ENCODE measurements around the gene EFHD2. TPM values are rescaled to one million over a fixed set of nuclear protein-coding genes. Genes with fewer than 3 reads are reported as not detected.

Gene EFHD2
- total RNA-seq, 4 donors from 2014 or later, result 30.3 to 57.4 (median 55.2) TPM

- intact Hi-C loops (cut with DNase I), result loop anchor here (5.0 kb wide), 1 partner anchor 70 kb away; no protein-coding TSS in a partner anchor
- Histone ChIP-seq H3K27me3 (no peaks in the 10 kb centered on the region), H3K27ac (replicated peaks in 1 of 4) (peak overlapping the region; percentile 54 to 75 (median 64)), H3K4me1 (peaks cover 31 to 54% (median 49%) of the 10 kb centered on the region in 4 donors), H3K9me3 (no peaks in the 10 kb centered on the region), H3K36me3 (no peaks in the 10 kb centered on the region), H3K4me3 (no peak overlapping the region)
- whole genome bisulfite sequencing, result 63% methylated on average over 7 of the region's 7 CpGs
- TF ChIP-seq EP300 (IDR thresholded peaks at IDR 0.05) (no peak), POLR2A (IDR thresholded peaks at IDR 0.05; ENCODE audit: low read depth) (no peak), POLR2AphosphoS5 (IDR thresholded peaks at IDR 0.05) (no peak)
- no peak for DNase-seq (ENCODE audit: extremely low spot score)
Observed at GRCh38 chr1:15407580-15407979, 2.1 kb upstream of the EFHD2 start.

- H3K27ac ChIP-seq (replicated peaks in 1 of 4), result peak overlapping the region; percentile 80 to 87 (median 84)
Observed at GRCh38 chr1:15408890-15409387, 749 bp upstream of the EFHD2 start.

GRCh38 chr1:15410223-15410883, 665 bp downstream of the EFHD2 start:
- Histone ChIP-seq H3K9me3 (no peaks in the 10 kb centered on the region), H3K27me3 (no peaks in the 10 kb centered on the region), H3K36me3 (peaks cover 0 to 8% (median 0%) of the 10 kb centered on the region in 4 donors), H3K4me3 (peak overlapping the region; percentile 78 to 99 (median 96)), H3K4me1 (peaks cover 57 to 77% (median 67%) of the 10 kb centered on the region in 4 donors), H3K27ac (replicated peaks in 1 of 4) (peak overlapping the region; percentile 80 to 87 (median 84))
- intact Hi-C loops (cut with DNase I), result no loop called here
- 7% methylated on average over 3 of the region's 53 CpGs for WGBS
- TF ChIP-seq POLR2AphosphoS5 (IDR thresholded peaks at IDR 0.05) (no peak), CTCF (IDR thresholded peaks at IDR 0.05) (no peak)
- DNase-seq (ENCODE audit: extremely low spot score), result no peak

More at GRCh38 chr1:15408890-15409387, 749 bp upstream of the EFHD2 start:
- TF ChIP-seq EP300 (IDR thresholded peaks at IDR 0.05) (no peak), POLR2A (IDR thresholded peaks at IDR 0.05; ENCODE audit: low read depth) (no peak), POLR2AphosphoS5 (IDR thresholded peaks at IDR 0.05) (no peak), CTCF (IDR thresholded peaks at IDR 0.05) (no peak)
- H3K9me3 ChIP-seq, result no peaks in the 10 kb centered on the region
- no peak for DNase-seq (ENCODE audit: extremely low spot score)
- H3K27me3 ChIP-seq, result no peaks in the 10 kb centered on the region
- intact Hi-C loops (cut with DNase I), result loop anchor here (5.0 kb wide), 1 partner anchor 72 kb away; no protein-coding TSS in a partner anchor
- H3K36me3 ChIP-seq, result no peaks in the 10 kb centered on the region
- peak overlapping the region; percentile 78 to 99 (median 96) for H3K4me3 ChIP-seq
- WGBS, result 54% methylated on average over 10 of the region's 14 CpGs
- peaks cover 43 to 68% (median 60%) of the 10 kb centered on the region in 4 donors for H3K4me1 ChIP-seq

GRCh38 chr1:15410884-15411245, 1.2 kb downstream of the EFHD2 start:
- no peak for TF ChIP-seq EP300 (IDR thresholded peaks at IDR 0.05)
- TF ChIP-seq POLR2AphosphoS5 (IDR thresholded peaks at IDR 0.05), result no peak
- TF ChIP-seq POLR2A (IDR thresholded peaks at IDR 0.05; ENCODE audit: low read depth), result no peak
- TF ChIP-seq CTCF (IDR thresholded peaks at IDR 0.05), result no peak
- H3K4me3 ChIP-seq, result peak overlapping the region; percentile 78 to 99 (median 96)
- H3K27ac ChIP-seq (replicated peaks in 1 of 4), result peak overlapping the region; percentile 80 to 87 (median 84)
- no peak for DNase-seq (ENCODE audit: extremely low spot score)
- H3K27me3 ChIP-seq, result no peaks in the 10 kb centered on the region
- intact Hi-C loops (cut with DNase I), result no loop called here
- H3K36me3 ChIP-seq, result peaks cover 0 to 10% (median 0%) of the 10 kb centered on the region in 4 donors
- 30% methylated on average over 8 of the region's 11 CpGs for WGBS
- peaks cover 62 to 82% (median 72%) of the 10 kb centered on the region in 4 donors for H3K4me1 ChIP-seq
- no peaks in the 10 kb centered on the region for H3K9me3 ChIP-seq

- Histone ChIP-seq H3K4me3 (peak overlapping the region; percentile 78 to 99 (median 96)), H3K9me3 (no peaks in the 10 kb centered on the region), H3K27me3 (no peaks in the 10 kb centered on the region), H3K27ac (replicated peaks in 1 of 4) (peak overlapping the region; percentile 80 to 87 (median 84)), H3K36me3 (peaks cover 0 to 10% (median 0%) of the 10 kb centered on the region in 4 donors), H3K4me1 (peaks cover 68 to 87% (median 78%) of the 10 kb centered on the region in 4 donors)
- DNase-seq (ENCODE audit: extremely low spot score), result no peak
- TF ChIP-seq CTCF (IDR thresholded peaks at IDR 0.05), result no peak
- no peak for TF ChIP-seq POLR2A (IDR thresholded peaks at IDR 0.05; ENCODE audit: low read depth)
- TF ChIP-seq EP300 (IDR thresholded peaks at IDR 0.05), result no peak
- no peak for TF ChIP-seq POLR2AphosphoS5 (IDR thresholded peaks at IDR 0.05)
- WGBS, result 53% methylated on average over 5 of the region's 12 CpGs
- intact Hi-C loops (cut with DNase I), result no loop called here
Observed at GRCh38 chr1:15411593-15412137, 2.0 kb downstream of the EFHD2 start.

All from esophagus muscularis mucosa (tissue), 4 donors.